ENCODE data around the gene NDE1. TPM values are rescaled to one million over a fixed set of nuclear protein-coding genes. Genes with fewer than 3 reads are reported as not detected.
"Not testable (repeated sequence)": the region's sequence is repeated elsewhere in the genome, so short reads cannot be mapped to it uniquely, and the experiment has no call there.

The NDE1 gene
- total RNA-seq, 2 donors from 2014 or later = 38.5 to 50.3 TPM

GRCh38 chr16:15682105-15682570 is 32.1 kb downstream of the NDE1 start:
- Histone ChIP-seq H3K27me3 (no peaks in the 10 kb centered on the region), H3K27ac (no peak overlapping the region), H3K9ac (ENCODE audit: low read depth in 2 of 2, low read length in 2 of 2) (no peak overlapping the region), H3K36me3 (no peaks in the 10 kb centered on the region), H3K4me3 (no peak overlapping the region), H3K9me3 (no peaks in the 10 kb centered on the region), H3K4me1 (no peaks in the 10 kb centered on the region)
- DNase-seq = no peak
- no peak for TF ChIP-seq CTCF (IDR thresholded peaks at IDR 0.05)
- intact Hi-C loops (cut with DNase I) = no loop called here

- Histone ChIP-seq H3K36me3 (peaks cover 11% of the 10 kb centered on the region), H3K27ac (no peak overlapping the region), H3K9me3 (no peaks in the 10 kb centered on the region), H3K27me3 (no peaks in the 10 kb centered on the region), H3K4me3 (no peak overlapping the region), H3K9ac (ENCODE audit: low read depth in 2 of 2, low read length in 2 of 2) (no peak overlapping the region), H3K4me1 (no peaks in the 10 kb centered on the region)
- TF ChIP-seq CTCF (IDR thresholded peaks at IDR 0.05) = no peak
- no peak for DNase-seq
- intact Hi-C loops (cut with DNase I) = no loop called here
Measured at GRCh38 chr16:15686287-15686686, 36.2 kb downstream of the NDE1 start.

DNA sequence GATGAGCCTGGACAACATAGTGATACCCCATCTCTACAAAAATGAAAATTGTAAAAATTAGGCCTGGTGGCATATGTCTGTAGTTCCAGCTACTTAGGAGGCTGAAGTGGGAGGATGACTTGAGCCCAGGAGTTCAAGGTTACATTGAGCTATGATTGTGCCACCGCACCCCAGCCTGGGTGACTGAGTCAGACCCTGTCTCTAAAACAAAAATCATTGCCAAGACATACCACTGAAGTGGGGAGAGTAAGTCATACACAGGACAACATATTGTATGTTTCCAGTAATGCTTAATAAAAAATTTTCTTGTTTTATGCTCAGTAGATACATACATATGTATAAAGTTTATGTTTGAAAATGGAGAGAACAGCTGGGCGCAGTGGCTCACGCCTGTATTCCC is 39.2 kb downstream of the NDE1 start:
- Histone ChIP-seq H3K36me3 (peaks cover 15% of the 10 kb centered on the region), H3K4me3 (no peak overlapping the region), H3K27me3 (no peaks in the 10 kb centered on the region), H3K4me1 (no peaks in the 10 kb centered on the region), H3K9ac (ENCODE audit: low read depth in 2 of 2, low read length in 2 of 2) (no peak overlapping the region), H3K27ac (no peak overlapping the region), H3K9me3 (no peaks in the 10 kb centered on the region)
- DNase-seq = no peak
- no peak for TF ChIP-seq CTCF (IDR thresholded peaks at IDR 0.05)
- intact Hi-C loops (cut with DNase I) = no loop called here

- H3K9ac ChIP-seq (ENCODE audit: low read depth in 2 of 2, low read length in 2 of 2) = no peak overlapping the region
- H3K36me3 ChIP-seq = peaks cover 21% of the 10 kb centered on the region
- no peaks in the 10 kb centered on the region for H3K4me1 ChIP-seq
- TF ChIP-seq CTCF (IDR thresholded peaks at IDR 0.05) = no peak
- no peak for DNase-seq
- no peaks in the 10 kb centered on the region for H3K9me3 ChIP-seq
- no peaks in the 10 kb centered on the region for H3K27me3 ChIP-seq
- no peak overlapping the region for H3K27ac ChIP-seq
- intact Hi-C loops (cut with DNase I) = no loop called here
- no peak overlapping the region for H3K4me3 ChIP-seq
Measured at GRCh38 chr16:15690296-15690695, 40.3 kb downstream of the NDE1 start.

GRCh38 chr16:15691046-15691445 is 41.0 kb downstream of the NDE1 start:
- Histone ChIP-seq H3K9ac (ENCODE audit: low read depth in 2 of 2, low read length in 2 of 2) (no peak overlapping the region), H3K36me3 (peaks cover 21% of the 10 kb centered on the region), H3K27ac (no peak overlapping the region), H3K9me3 (no peaks in the 10 kb centered on the region), H3K4me1 (no peaks in the 10 kb centered on the region), H3K27me3 (no peaks in the 10 kb centered on the region), H3K4me3 (no peak overlapping the region)
- TF ChIP-seq CTCF (IDR thresholded peaks at IDR 0.05) = no peak
- no peak for DNase-seq
- intact Hi-C loops (cut with DNase I) = no loop called here

GRCh38 chr16:15692508-15692907 is 42.5 kb downstream of the NDE1 start:
- H3K9me3 ChIP-seq; DNase-seq; intact Hi-C loops (cut with DNase I); H3K4me3 ChIP-seq; H3K4me1 ChIP-seq; H3K27me3 ChIP-seq; H3K9ac ChIP-seq (ENCODE audit: low read depth in 2 of 2, low read length in 2 of 2); H3K27ac ChIP-seq: not testable (repeated sequence)
- peaks cover 22% of the 10 kb centered on the region for H3K36me3 ChIP-seq
